DND-41 (cell line): ENCODE results near the gene HCRTR1.

ENCODE experiments used
- ATAC-seq: fragments of 200-7000 bp; cut with Tn5 transposase; 3 replicates; pipeline ENCODE4 v1.9.1; 2021; ENCODE audit warnings: low read depth; ENCODE audit not compliant: insufficient read depth
- DNase-seq: peaks from one replicate; pipeline ENCODE4 v3.0.0-alpha.2; 2020
- H2AFZ ChIP-seq: 2 replicates; pipeline ENCODE4 v1.6.0; 2012; ENCODE audit warnings: low read depth, low read length
- H3K27ac ChIP-seq: 2 replicates; pipeline ENCODE4 v1.5.1; 2012; ENCODE audit warnings: low read length, inconsistent platforms
- H3K27me3 ChIP-seq: fragments of 200-600 bp; sonication (generic); 2 replicates; pipeline ENCODE4 v1.6.0; 2012; ENCODE audit warnings: low read length, mild to moderate bottlenecking, inconsistent platforms; ENCODE audit not compliant: insufficient read depth, poor library complexity
- H3K36me3 ChIP-seq: 2 replicates; pipeline ENCODE4 v1.5.1; 2012; ENCODE audit warnings: low read length, inconsistent platforms; ENCODE audit not compliant: insufficient read depth
- H3K4me1 ChIP-seq: 2 replicates; pipeline ENCODE4 v1.5.1; 2012; ENCODE audit warnings: mild to moderate bottlenecking, low read length; ENCODE audit not compliant: insufficient read depth
- H3K4me2 ChIP-seq: 2 replicates; pipeline ENCODE4 v1.6.0; 2012; ENCODE audit warnings: mild to moderate bottlenecking, moderate library complexity, low read length, inconsistent platforms; ENCODE audit not compliant: insufficient read depth
- H3K4me3 ChIP-seq, 2 experiments: fragments of 200-600 bp in 1 of 2; shearing (Covaris generic) in 1 of 2; 2 replicates each; pipeline ENCODE4 v1.5.1; 2012 to 2016; ENCODE audit warnings: inconsistent platforms in 2 of 2, low read length in 2 of 2, mild to moderate bottlenecking in 2 of 2, low read depth in 1 of 2, moderate library complexity in 1 of 2
- H3K79me2 ChIP-seq: 2 replicates; pipeline ENCODE4 v1.6.0; 2012; ENCODE audit warnings: low read length, inconsistent platforms; ENCODE audit not compliant: insufficient read depth
- H3K9ac ChIP-seq: 2 replicates; pipeline ENCODE4 v1.6.0; 2012; ENCODE audit warnings: low read depth, mild to moderate bottlenecking, inconsistent platforms, low read length, moderate library complexity
- H3K9me3 ChIP-seq: 2 replicates; pipeline ENCODE4 v1.5.1; 2012; ENCODE audit warnings: low read length, moderate library complexity, mild to moderate bottlenecking, inconsistent platforms; ENCODE audit not compliant: insufficient read depth, severe bottlenecking
- H4K20me1 ChIP-seq: 2 replicates; pipeline ENCODE4 v1.6.0; 2012; ENCODE audit warnings: low read length; ENCODE audit not compliant: insufficient read depth
- EZH2 ChIP-seq: IDR thresholded peaks from 3 replicates; pipeline ENCODE4 v1.6.1; 2012; ENCODE audit warnings: borderline replicate concordance, low read depth, mild to moderate bottlenecking, moderate library complexity, low read length, inconsistent platforms; ENCODE audit not compliant: severe bottlenecking
- TF ChIP-seq, protein P1 (sequence below): IDR thresholded peaks from 2 replicates; pipeline ENCODE4 v1.5.1; 2012; ENCODE audit warnings: borderline replicate concordance, low read length, moderate library complexity, mild to moderate bottlenecking; ENCODE audit not compliant: poor library complexity, severe bottlenecking; ENCODE audit errors: extremely low read depth

HCRTR1 gene

DNA sequence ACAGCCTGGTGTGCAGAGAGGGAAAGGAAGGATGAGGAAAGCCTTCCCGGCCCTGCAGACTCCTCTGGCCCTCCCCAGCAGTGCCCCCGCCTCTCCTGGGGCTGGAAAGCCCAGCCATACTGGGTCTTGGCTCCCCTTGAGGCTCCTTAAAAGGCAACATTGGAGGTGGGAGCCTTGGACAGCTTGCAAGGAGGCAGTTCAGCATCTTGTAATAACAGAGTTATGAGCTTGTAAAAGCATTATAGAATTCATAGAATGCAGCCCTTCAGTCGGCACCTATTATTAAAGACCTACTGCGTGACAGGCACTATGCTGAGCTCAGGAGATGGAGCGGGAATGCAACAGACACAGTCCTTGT is 37.0 kb upstream of the HCRTR1 start:
- Histone ChIP-seq H3K36me3 (no peaks in the 10 kb centered on the region), H2AFZ (no peak overlapping the region), H4K20me1 (peaks cover 3% of the 10 kb centered on the region; the same call in 1 of the 2 replicates), H3K27me3 (no peaks in the 10 kb centered on the region), H3K4me3 (no peak overlapping the region), H3K9me3 (no peaks in the 10 kb centered on the region), H3K9ac (no peak overlapping the region), H3K4me2 (no peak overlapping the region), H3K79me2 (no peaks in the 10 kb centered on the region), H3K4me1 (no peaks in the 10 kb centered on the region), H3K27ac (no peak overlapping the region)
- TF ChIP-seq, protein P1, sequence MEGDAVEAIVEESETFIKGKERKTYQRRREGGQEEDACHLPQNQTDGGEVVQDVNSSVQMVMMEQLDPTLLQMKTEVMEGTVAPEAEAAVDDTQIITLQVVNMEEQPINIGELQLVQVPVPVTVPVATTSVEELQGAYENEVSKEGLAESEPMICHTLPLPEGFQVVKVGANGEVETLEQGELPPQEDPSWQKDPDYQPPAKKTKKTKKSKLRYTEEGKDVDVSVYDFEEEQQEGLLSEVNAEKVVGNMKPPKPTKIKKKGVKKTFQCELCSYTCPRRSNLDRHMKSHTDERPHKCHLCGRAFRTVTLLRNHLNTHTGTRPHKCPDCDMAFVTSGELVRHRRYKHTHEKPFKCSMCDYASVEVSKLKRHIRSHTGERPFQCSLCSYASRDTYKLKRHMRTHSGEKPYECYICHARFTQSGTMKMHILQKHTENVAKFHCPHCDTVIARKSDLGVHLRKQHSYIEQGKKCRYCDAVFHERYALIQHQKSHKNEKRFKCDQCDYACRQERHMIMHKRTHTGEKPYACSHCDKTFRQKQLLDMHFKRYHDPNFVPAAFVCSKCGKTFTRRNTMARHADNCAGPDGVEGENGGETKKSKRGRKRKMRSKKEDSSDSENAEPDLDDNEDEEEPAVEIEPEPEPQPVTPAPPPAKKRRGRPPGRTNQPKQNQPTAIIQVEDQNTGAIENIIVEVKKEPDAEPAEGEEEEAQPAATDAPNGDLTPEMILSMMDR = no peak
- no peak for TF ChIP-seq EZH2
- DNase-seq (no peak), ATAC-seq (no peak)

DNA sequence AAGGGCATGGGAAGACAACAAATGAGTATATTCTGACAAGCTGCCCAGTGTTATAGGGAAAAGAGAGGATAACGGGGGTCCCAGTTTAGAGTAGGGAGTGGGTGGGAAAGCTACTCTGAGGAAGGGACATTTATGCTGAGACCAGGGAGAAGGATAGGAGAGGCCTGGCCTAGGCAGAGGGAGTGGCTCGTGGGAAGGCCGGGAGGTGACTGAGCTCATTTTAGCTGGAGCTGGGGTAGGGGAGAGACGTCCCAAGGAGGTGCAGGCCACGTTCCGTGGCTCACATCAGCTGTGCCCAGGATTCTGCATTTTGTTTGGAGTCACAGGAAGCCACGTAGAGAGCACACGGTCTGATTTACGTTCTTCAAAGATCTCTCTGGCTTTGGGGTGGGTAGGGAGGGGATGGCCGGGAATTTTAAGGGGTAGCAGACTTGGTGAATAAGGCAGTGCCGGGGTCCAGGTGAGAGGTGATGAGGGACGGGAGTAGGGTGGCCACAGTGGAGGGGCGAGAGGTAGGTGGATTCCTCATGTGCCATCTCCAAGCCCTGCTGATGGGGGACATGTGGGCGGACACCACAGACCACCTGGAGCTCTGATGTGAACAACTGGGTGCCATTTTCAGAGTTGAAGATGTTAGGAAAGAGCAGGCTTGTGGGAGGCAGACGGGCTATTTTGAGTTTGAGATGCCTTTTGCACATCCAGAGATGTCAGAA is 36.4 kb upstream of the HCRTR1 start:
- Histone ChIP-seq H3K27ac (no peak overlapping the region), H3K4me1 (no peaks in the 10 kb centered on the region), H3K9me3 (no peaks in the 10 kb centered on the region), H3K4me3 (no peak overlapping the region), H3K36me3 (no peaks in the 10 kb centered on the region), H3K4me2 (no peak overlapping the region), H3K9ac (no peak overlapping the region), H3K27me3 (no peaks in the 10 kb centered on the region), H3K79me2 (no peaks in the 10 kb centered on the region), H2AFZ (no peak overlapping the region), H4K20me1 (peaks cover 4% of the 10 kb centered on the region; the same call in 1 of the 2 replicates)
- TF ChIP-seq, protein P1 = no peak
- no peak for TF ChIP-seq EZH2
- ATAC-seq = no peak
- no peak for DNase-seq

GRCh38 chr1:31581821-31582810 is 35.4 kb upstream of the HCRTR1 start:
- DNase-seq (no peak), ATAC-seq (no peak)
- Histone ChIP-seq H3K4me3 (no peak overlapping the region), H3K9ac (no peak overlapping the region), H3K27me3 (no peaks in the 10 kb centered on the region), H3K36me3 (no peaks in the 10 kb centered on the region), H3K9me3 (no peaks in the 10 kb centered on the region), H3K4me1 (no peaks in the 10 kb centered on the region), H3K27ac (no peak overlapping the region), H2AFZ (no peak overlapping the region), H3K79me2 (no peaks in the 10 kb centered on the region), H4K20me1 (peaks cover 4% of the 10 kb centered on the region; the same call in 1 of the 2 replicates), H3K4me2 (no peak overlapping the region)
- TF ChIP-seq, protein P1 = no peak
- no peak for TF ChIP-seq EZH2
